ENCODE results near the gene PKHD1. TPM values are rescaled to one million over a fixed set of nuclear protein-coding genes. Genes with fewer than 3 reads are reported as not detected.

PKHD1 gene
- total RNA-seq, 1 experiment from 2014 or later = not detected

GRCh38 chr6:52081237-52081636, 6.2 kb downstream of the PKHD1 start:
- peaks cover 7% of the 10 kb centered on the region for H3K4me1 Mint-ChIP-seq (ENCODE audit: insufficient read depth, unreplicated experiment)
- intact Hi-C loops (cut with micrococcal nuclease) = no loop called here
- H3K27me3 Mint-ChIP-seq (ENCODE audit: insufficient read depth, unreplicated experiment) = peaks cover 11% of the 10 kb centered on the region
- BruUV-seq (replicated peaks) = no TSS peak
- H3K9me3 Mint-ChIP-seq (ENCODE audit: unreplicated experiment) = no peaks in the 10 kb centered on the region
- ChIA-PET POLR2A (interaction anchor here (1.1 kb wide), 1 partner anchor 34 kb away, joined by 3 read pairs; no protein-coding TSS in a partner anchor), CTCF (no interaction called here)
- TF ChIP-seq CTCF (IDR thresholded peaks at IDR 0.05; ENCODE audit: unreplicated experiment) = no peak
- H3K4me3 Mint-ChIP-seq (ENCODE audit: unreplicated experiment) = no peak overlapping the region
- H3K36me3 Mint-ChIP-seq (ENCODE audit: insufficient read depth, unreplicated experiment) = no peaks in the 10 kb centered on the region
- no peak overlapping the region for H3K27ac Mint-ChIP-seq (ENCODE audit: low read depth, unreplicated experiment)
- no peak for DNase-seq (ENCODE audit: unreplicated experiment)

GRCh38 chr6:52077961-52078625, 9.3 kb downstream of the PKHD1 start:
- no peak overlapping the region for H3K27ac Mint-ChIP-seq (ENCODE audit: low read depth, unreplicated experiment)
- intact Hi-C loops (cut with micrococcal nuclease) = no loop called here
- no peak for TF ChIP-seq CTCF (IDR thresholded peaks at IDR 0.05; ENCODE audit: unreplicated experiment)
- H3K9me3 Mint-ChIP-seq (ENCODE audit: unreplicated experiment) = no peaks in the 10 kb centered on the region
- H3K27me3 Mint-ChIP-seq (ENCODE audit: insufficient read depth, unreplicated experiment) = no peaks in the 10 kb centered on the region
- POLR2A ChIA-PET = no interaction called here
- no peaks in the 10 kb centered on the region for H3K36me3 Mint-ChIP-seq (ENCODE audit: insufficient read depth, unreplicated experiment)
- CTCF ChIA-PET = interaction anchor here (3.4 kb wide), 1 partner anchor 29 kb away, joined by 19 read pairs; no protein-coding TSS in a partner anchor
- no TSS peak for BruUV-seq (replicated peaks)
- DNase-seq (ENCODE audit: unreplicated experiment) = no peak
- H3K4me3 Mint-ChIP-seq (ENCODE audit: unreplicated experiment) = no peak overlapping the region
- H3K4me1 Mint-ChIP-seq (ENCODE audit: insufficient read depth, unreplicated experiment) = peaks cover 11% of the 10 kb centered on the region

- ChIA-PET POLR2A (no interaction called here), CTCF (interaction anchor here (3.4 kb wide), 1 partner anchor 28 kb away, joined by 19 read pairs; no protein-coding TSS in a partner anchor)
- intact Hi-C loops (cut with micrococcal nuclease) = no loop called here
- Mint-ChIP-seq H3K36me3 (ENCODE audit: insufficient read depth, unreplicated experiment) (no peaks in the 10 kb centered on the region), H3K9me3 (ENCODE audit: unreplicated experiment) (no peaks in the 10 kb centered on the region), H3K4me3 (ENCODE audit: unreplicated experiment) (no peak overlapping the region), H3K27ac (ENCODE audit: low read depth, unreplicated experiment) (no peak overlapping the region), H3K4me1 (ENCODE audit: insufficient read depth, unreplicated experiment) (peaks cover 13% of the 10 kb centered on the region), H3K27me3 (ENCODE audit: insufficient read depth, unreplicated experiment) (no peaks in the 10 kb centered on the region)
- peak; percentile 4 for DNase-seq (ENCODE audit: unreplicated experiment)
- TF ChIP-seq CTCF (IDR thresholded peaks at IDR 0.05; ENCODE audit: unreplicated experiment) = no peak
- no TSS peak for BruUV-seq (replicated peaks)
Observed at GRCh38 chr6:52077180-52077884, 10.1 kb downstream of the PKHD1 start.

GRCh38 chr6:52076791-52077179, 10.6 kb downstream of the PKHD1 start:
- H3K36me3 Mint-ChIP-seq (ENCODE audit: insufficient read depth, unreplicated experiment) = no peaks in the 10 kb centered on the region

More at GRCh38 chr6:52076791-52077179, 10.6 kb downstream of the PKHD1 start:
- Mint-ChIP-seq H3K27me3 (ENCODE audit: insufficient read depth, unreplicated experiment) (no peaks in the 10 kb centered on the region), H3K4me1 (ENCODE audit: insufficient read depth, unreplicated experiment) (peaks cover 19% of the 10 kb centered on the region), H3K27ac (ENCODE audit: low read depth, unreplicated experiment) (no peak overlapping the region), H3K9me3 (ENCODE audit: unreplicated experiment) (no peaks in the 10 kb centered on the region), H3K4me3 (ENCODE audit: unreplicated experiment) (no peak overlapping the region)
- intact Hi-C loops (cut with micrococcal nuclease) = no loop called here
- no peak for TF ChIP-seq CTCF (IDR thresholded peaks at IDR 0.05; ENCODE audit: unreplicated experiment)
- no peak for DNase-seq (ENCODE audit: unreplicated experiment)
- no TSS peak for BruUV-seq (replicated peaks)
- CTCF ChIA-PET = interaction anchor here (1.8 to 3.4 kb wide), 2 partner anchors 27 kb away, joined by 4 to 19 read pairs; no protein-coding TSS in a partner anchor
- POLR2A ChIA-PET = no interaction called here

Data from MCF 10A (cell line).